HepG2 (cell line): ENCODE results near the gene PTPN18. TPM values are rescaled to one million over a fixed set of nuclear protein-coding genes. Genes with fewer than 3 reads are reported as not detected.

Experiments used
- HOXA7 ChIP-seq: sonication (generic); formaldehyde crosslinking; IDR thresholded peaks from 2 replicates; pipeline ENCODE4 v1.8.1; 2022; ENCODE audit warnings: mild to moderate bottlenecking, missing genetic modification reagents, moderate library complexity
- JUND ChIP-seq: sonication (generic); formaldehyde crosslinking; IDR thresholded peaks from 2 replicates; pipeline ENCODE4 v1.8.0; 2022; ENCODE audit warnings: mild to moderate bottlenecking, missing genetic modification reagents
- MYNN ChIP-seq: sonication (generic); formaldehyde crosslinking; IDR thresholded peaks from 2 replicates; pipeline ENCODE4 v1.4.0; 2020; ENCODE audit warnings: mild to moderate bottlenecking, low read depth, missing genetic modification reagents
- NFKB2 ChIP-seq: sonication (generic); formaldehyde crosslinking; IDR thresholded peaks from 2 replicates; pipeline ENCODE4 v1.4.0; 2020; ENCODE audit warnings: missing genetic modification reagents, borderline replicate concordance
- NR2F6 ChIP-seq, 2 experiments: IDR thresholded peaks; 2 replicates each; pipeline ENCODE4 v1.6.1; 2016; ENCODE audit warnings: antibody characterized with exemption in 1 of 2, mild to moderate bottlenecking in 1 of 2
- SAP130 ChIP-seq: IDR thresholded peaks from 2 replicates; pipeline ENCODE4 v1.6.1; 2016; ENCODE audit warnings: low read depth
- ZBTB3 ChIP-seq: sonication (generic); formaldehyde crosslinking; IDR thresholded peaks from 2 replicates; pipeline ENCODE4 v1.4.0; 2020; ENCODE audit warnings: low read depth, mild to moderate bottlenecking, moderate library complexity, missing genetic modification reagents, borderline replicate concordance
- ZFP36L1 ChIP-seq: sonication (generic); formaldehyde crosslinking; IDR thresholded peaks from 2 replicates; pipeline ENCODE4 v1.8.0; 2022; ENCODE audit warnings: mild to moderate bottlenecking, missing genetic modification reagents, moderate library complexity
- ZFP36L2 ChIP-seq: sonication (generic); formaldehyde crosslinking; IDR thresholded peaks from 2 replicates; pipeline ENCODE4 v1.4.0; 2020; ENCODE audit warnings: missing genetic modification reagents
- ZKSCAN8 ChIP-seq: IDR thresholded peaks from 2 replicates; pipeline ENCODE4 v1.6.1; 2016; ENCODE audit warnings: borderline replicate concordance, missing genetic modification reagents, missing compliant biosample characterization
- ZNF224 ChIP-seq: sonication (generic); formaldehyde crosslinking; IDR thresholded peaks from 2 replicates; pipeline ENCODE4 v1.5.0; 2020; ENCODE audit warnings: mild to moderate bottlenecking, missing genetic modification reagents
- ZNF30 ChIP-seq: sonication (generic); formaldehyde crosslinking; IDR thresholded peaks from 2 replicates; pipeline ENCODE4 v1.5.0; 2020; ENCODE audit warnings: mild to moderate bottlenecking, missing genetic modification reagents
- ZNF44 ChIP-seq: sonication (generic); formaldehyde crosslinking; IDR thresholded peaks from 2 replicates; pipeline ENCODE4 v1.5.1; 2020; ENCODE audit warnings: mild to moderate bottlenecking, missing genetic modification reagents
- ZNF501 ChIP-seq: sonication (generic); formaldehyde crosslinking; IDR thresholded peaks from 2 replicates; pipeline ENCODE4 v1.5.1; 2020; ENCODE audit warnings: mild to moderate bottlenecking, moderate library complexity, missing genetic modification reagents
- ZNF614 ChIP-seq: IDR thresholded peaks from 2 replicates; pipeline ENCODE4 v1.6.1; 2018; ENCODE audit warnings: missing biosample characterization, missing genetic modification reagents, inconsistent platforms, borderline replicate concordance
- ZNF713 ChIP-seq: sonication (generic); formaldehyde crosslinking; IDR thresholded peaks from 2 replicates; pipeline ENCODE4 v1.4.0; 2020; ENCODE audit warnings: mild to moderate bottlenecking, missing genetic modification reagents
- polyA plus RNA-seq, 8 experiments: library from polyadenylated mRNA; depleted of rRNA in 3 of 8; stranded (reverse) in 7 of 8; unstranded in 1 of 8; fragments of >200 nt; fragmentation: Illumina TruSeq in 4 of 8; extraction: Trizol in 4 of 8; gene quantifications; 2 replicates each; pipeline versions ENCODE4 v1.2.1 to v1.2.3, GENCODE V29; 2011 to 2016; ENCODE audit warnings: low read depth in 4 of 8, missing spikeins in 1 of 8, mixed read lengths in 1 of 8; ENCODE audit not compliant: insufficient read depth in 1 of 8
- total RNA-seq, 5 experiments: library from RNA; depleted of rRNA; stranded (reverse); fragments of >200 nt; fragmentation: Illumina TruSeq; extraction: Trizol; gene quantifications; 2 replicates each; pipeline ENCODE4 v1.2.3, GENCODE V29; 2016; ENCODE audit warnings: low read depth in 1 of 5
- TF ChIP-seq, protein P1 (sequence below): sonication (generic); formaldehyde crosslinking; IDR thresholded peaks from 2 replicates; pipeline ENCODE4 v1.8.1; 2022; ENCODE audit warnings: low read depth, mild to moderate bottlenecking, missing genetic modification reagents
- TF ChIP-seq, protein P2 (sequence below): sonication (generic); formaldehyde crosslinking; IDR thresholded peaks from 2 replicates; pipeline ENCODE4 v1.4.0; 2020; ENCODE audit warnings: missing genetic modification reagents
- TF ChIP-seq, protein P3 (sequence below): sonication (generic); formaldehyde crosslinking; IDR thresholded peaks from 2 replicates; pipeline ENCODE4 v1.4.0; 2020; ENCODE audit warnings: missing genetic modification reagents
- TF ChIP-seq, protein P4 (sequence below): sonication (generic); formaldehyde crosslinking; IDR thresholded peaks from 2 replicates; pipeline ENCODE4 v1.5.1; 2020; ENCODE audit warnings: missing genetic modification reagents, mild to moderate bottlenecking, borderline replicate concordance

The PTPN18 gene
- total and polyA plus RNA-seq, 2 of the 13 experiments (the other 11 are each of a cell fraction or from before 2014, with no cell fraction given), result 14.8 to 39.6 TPM

DNA sequence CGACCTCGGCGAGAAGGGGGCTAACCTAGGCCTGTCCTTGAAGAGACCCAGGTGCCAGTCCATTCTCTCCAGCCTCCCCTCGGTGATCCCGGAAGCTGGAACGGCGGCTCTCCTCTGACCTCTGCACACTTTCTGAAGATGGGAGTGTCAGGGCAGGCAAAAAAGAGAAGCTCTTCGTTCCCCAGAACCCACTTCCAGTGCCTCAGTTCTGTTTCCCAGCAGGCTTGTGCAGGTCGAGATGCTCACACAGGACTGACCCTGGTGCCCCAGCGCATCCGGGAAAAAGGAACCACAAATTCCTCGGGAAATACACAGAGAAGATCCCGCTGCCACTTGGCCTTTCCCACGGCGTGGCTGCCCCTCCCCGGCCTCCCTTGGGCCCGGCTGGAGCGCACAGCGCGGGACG, 681 bp upstream of the PTPN18 start (continued):
- TF ChIP-seq, protein P1, sequence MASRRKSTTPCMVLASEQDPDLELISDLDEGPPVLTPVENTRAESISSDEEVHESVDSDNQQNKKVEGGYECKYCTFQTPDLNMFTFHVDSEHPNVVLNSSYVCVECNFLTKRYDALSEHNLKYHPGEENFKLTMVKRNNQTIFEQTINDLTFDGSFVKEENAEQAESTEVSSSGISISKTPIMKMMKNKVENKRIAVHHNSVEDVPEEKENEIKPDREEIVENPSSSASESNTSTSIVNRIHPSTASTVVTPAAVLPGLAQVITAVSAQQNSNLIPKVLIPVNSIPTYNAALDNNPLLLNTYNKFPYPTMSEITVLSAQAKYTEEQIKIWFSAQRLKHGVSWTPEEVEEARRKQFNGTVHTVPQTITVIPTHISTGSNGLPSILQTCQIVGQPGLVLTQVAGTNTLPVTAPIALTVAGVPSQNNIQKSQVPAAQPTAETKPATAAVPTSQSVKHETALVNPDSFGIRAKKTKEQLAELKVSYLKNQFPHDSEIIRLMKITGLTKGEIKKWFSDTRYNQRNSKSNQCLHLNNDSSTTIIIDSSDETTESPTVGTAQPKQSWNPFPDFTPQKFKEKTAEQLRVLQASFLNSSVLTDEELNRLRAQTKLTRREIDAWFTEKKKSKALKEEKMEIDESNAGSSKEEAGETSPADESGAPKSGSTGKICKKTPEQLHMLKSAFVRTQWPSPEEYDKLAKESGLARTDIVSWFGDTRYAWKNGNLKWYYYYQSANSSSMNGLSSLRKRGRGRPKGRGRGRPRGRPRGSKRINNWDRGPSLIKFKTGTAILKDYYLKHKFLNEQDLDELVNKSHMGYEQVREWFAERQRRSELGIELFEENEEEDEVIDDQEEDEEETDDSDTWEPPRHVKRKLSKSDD, result no peak
- no peak for TF ChIP-seq ZFP36L1 (CRISPR knock-in tag)
- TF ChIP-seq, protein P2, sequence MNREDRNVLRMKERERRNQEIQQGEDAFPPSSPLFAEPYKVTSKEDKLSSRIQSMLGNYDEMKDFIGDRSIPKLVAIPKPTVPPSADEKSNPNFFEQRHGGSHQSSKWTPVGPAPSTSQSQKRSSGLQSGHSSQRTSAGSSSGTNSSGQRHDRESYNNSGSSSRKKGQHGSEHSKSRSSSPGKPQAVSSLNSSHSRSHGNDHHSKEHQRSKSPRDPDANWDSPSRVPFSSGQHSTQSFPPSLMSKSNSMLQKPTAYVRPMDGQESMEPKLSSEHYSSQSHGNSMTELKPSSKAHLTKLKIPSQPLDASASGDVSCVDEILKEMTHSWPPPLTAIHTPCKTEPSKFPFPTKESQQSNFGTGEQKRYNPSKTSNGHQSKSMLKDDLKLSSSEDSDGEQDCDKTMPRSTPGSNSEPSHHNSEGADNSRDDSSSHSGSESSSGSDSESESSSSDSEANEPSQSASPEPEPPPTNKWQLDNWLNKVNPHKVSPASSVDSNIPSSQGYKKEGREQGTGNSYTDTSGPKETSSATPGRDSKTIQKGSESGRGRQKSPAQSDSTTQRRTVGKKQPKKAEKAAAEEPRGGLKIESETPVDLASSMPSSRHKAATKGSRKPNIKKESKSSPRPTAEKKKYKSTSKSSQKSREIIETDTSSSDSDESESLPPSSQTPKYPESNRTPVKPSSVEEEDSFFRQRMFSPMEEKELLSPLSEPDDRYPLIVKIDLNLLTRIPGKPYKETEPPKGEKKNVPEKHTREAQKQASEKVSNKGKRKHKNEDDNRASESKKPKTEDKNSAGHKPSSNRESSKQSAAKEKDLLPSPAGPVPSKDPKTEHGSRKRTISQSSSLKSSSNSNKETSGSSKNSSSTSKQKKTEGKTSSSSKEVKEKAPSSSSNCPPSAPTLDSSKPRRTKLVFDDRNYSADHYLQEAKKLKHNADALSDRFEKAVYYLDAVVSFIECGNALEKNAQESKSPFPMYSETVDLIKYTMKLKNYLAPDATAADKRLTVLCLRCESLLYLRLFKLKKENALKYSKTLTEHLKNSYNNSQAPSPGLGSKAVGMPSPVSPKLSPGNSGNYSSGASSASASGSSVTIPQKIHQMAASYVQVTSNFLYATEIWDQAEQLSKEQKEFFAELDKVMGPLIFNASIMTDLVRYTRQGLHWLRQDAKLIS (CRISPR knock-in tag), result no peak
- TF ChIP-seq, protein P3, sequence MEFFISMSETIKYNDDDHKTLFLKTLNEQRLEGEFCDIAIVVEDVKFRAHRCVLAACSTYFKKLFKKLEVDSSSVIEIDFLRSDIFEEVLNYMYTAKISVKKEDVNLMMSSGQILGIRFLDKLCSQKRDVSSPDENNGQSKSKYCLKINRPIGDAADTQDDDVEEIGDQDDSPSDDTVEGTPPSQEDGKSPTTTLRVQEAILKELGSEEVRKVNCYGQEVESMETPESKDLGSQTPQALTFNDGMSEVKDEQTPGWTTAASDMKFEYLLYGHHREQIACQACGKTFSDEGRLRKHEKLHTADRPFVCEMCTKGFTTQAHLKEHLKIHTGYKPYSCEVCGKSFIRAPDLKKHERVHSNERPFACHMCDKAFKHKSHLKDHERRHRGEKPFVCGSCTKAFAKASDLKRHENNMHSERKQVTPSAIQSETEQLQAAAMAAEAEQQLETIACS, result 0 out of 2 replicates have a peak, but pooled peaks have one; percentile 6
- TF ChIP-seq HOXA7 (CRISPR knock-in tag), result no peak
- peak; percentile 48; the same call in 1 of the 2 replicates for TF ChIP-seq NR2F6 (IDR thresholded peaks at IDR 0.05)
- peak; percentile 19; the same call in 1 of the 2 replicates for TF ChIP-seq NR2F6 (CRISPR knock-in tag; IDR thresholded peaks at IDR 0.05)
- TF ChIP-seq ZNF713 (CRISPR knock-in tag), result no peak
- TF ChIP-seq, protein P4, sequence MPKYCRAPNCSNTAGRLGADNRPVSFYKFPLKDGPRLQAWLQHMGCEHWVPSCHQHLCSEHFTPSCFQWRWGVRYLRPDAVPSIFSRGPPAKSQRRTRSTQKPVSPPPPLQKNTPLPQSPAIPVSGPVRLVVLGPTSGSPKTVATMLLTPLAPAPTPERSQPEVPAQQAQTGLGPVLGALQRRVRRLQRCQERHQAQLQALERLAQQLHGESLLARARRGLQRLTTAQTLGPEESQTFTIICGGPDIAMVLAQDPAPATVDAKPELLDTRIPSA (CRISPR knock-in tag), result no peak
- peak; percentile 3; the same call in 1 of the 2 replicates for TF ChIP-seq NFKB2 (CRISPR knock-in tag)
- TF ChIP-seq ZNF614, result no peak
- TF ChIP-seq ZBTB3 (CRISPR knock-in tag), result 0 out of 2 replicates have a peak, but pooled peaks have one; percentile 4
- no peak for TF ChIP-seq MYNN (CRISPR knock-in tag)
- TF ChIP-seq ZNF44 (CRISPR knock-in tag), result 0 out of 2 replicates have a peak, but pooled peaks have one; percentile 14
- no peak for TF ChIP-seq JUND (CRISPR knock-in tag)
- no peak for TF ChIP-seq ZFP36L2 (CRISPR knock-in tag)
- peak; percentile 8; the same call in 1 of the 2 replicates for TF ChIP-seq ZNF501 (CRISPR knock-in tag)
- 0 out of 2 replicates have a peak, but pooled peaks have one; percentile 81 for TF ChIP-seq ZNF224 (CRISPR knock-in tag)
- 0 out of 2 replicates have a peak, but pooled peaks have one; percentile 64 for TF ChIP-seq ZNF30 (CRISPR knock-in tag)
- TF ChIP-seq ZKSCAN8 (CRISPR knock-in tag), result no peak
- TF ChIP-seq SAP130, result no peak
